ENCODE measurements around the gene NOSTRIN. TPM values are rescaled to one million over a fixed set of nuclear protein-coding genes. Genes with fewer than 3 reads are reported as not detected.

NOSTRIN gene
- total and polyA plus RNA-seq, 2 of the 8 experiments (the other 6 are each of a cell fraction or from before 2014, with no cell fraction given), result not detected

DNA sequence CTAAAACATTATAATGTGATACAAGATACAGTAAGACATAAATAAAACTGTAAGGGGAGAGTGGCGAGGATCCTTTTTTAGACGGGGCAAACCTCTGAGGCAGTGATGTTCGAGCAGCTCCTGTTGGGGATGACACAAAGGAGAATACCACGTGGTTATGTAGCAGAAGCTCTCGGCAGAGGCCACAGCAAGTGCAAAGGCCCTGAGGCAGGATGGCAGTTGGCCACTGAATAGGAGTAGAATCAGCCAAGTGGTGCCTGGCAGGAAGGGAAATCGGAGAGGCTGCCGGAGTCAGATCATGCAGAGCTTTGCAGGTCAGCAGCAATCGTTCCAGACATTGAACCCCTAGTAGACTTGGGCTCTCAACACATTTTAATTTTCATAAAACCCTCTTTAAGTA, 19.1 kb downstream of the NOSTRIN start:
- Histone ChIP-seq H3K79me2 (ENCODE audit: control insufficient read depth in 1 of 2, insufficient read depth in 2 of 2, low read length in 2 of 2) (no peaks in the 10 kb centered on the region), H3K23me2 (ENCODE audit: low read depth, low read length) (no peaks in the 10 kb centered on the region), H3K36me3 (ENCODE audit: control insufficient read depth in 2 of 4, insufficient read depth in 4 of 4, low read length in 3 of 4) (no peaks in the 10 kb centered on the region), H4K20me1 (replicated peaks in 1 of 2; ENCODE audit: control insufficient read depth in 1 of 2, insufficient read depth in 2 of 2, low read length in 2 of 2) (no peaks in the 10 kb centered on the region), H4K8ac (ENCODE audit: extremely low read depth, insufficient read depth, low read length) (no peak overlapping the region), H4K91ac (replicated peaks; ENCODE audit: insufficient read length, low read length) (no peak overlapping the region), H3K14ac (ENCODE audit: insufficient read length) (no peak overlapping the region), H2AFZ (ENCODE audit: low read length) (no peak overlapping the region), H3K4me3 (ENCODE audit: extremely low read depth in 1 of 4, insufficient read depth in 2 of 4, low read depth in 3 of 4, low read length in 4 of 4) (no peak overlapping the region), H3K27ac (ENCODE audit: low read depth, low read length) (no peak overlapping the region), H3K27me3 (replicated peaks in 1 of 4; ENCODE audit: control insufficient read depth in 3 of 4, extremely low read depth in 1 of 4, insufficient read depth in 3 of 4, low read length in 3 of 4) (peaks cover 0 to 1% (median 0%) of the 10 kb centered on the region in 4 experiments; a peak in 1 of 7 replicates), H2BK12ac (ENCODE audit: low read depth, low read length) (no peak overlapping the region), H2BK120ac (replicated peaks; ENCODE audit: low read depth, low read length) (no peak overlapping the region), H2BK20ac (ENCODE audit: low read length) (no peak overlapping the region), H2BK5ac (ENCODE audit: low read depth, low read length) (no peak overlapping the region), H3K4ac (replicated peaks; ENCODE audit: insufficient read length, low read depth, low read length) (no peak overlapping the region), H3K18ac (ENCODE audit: extremely low read depth, low read length) (no peak overlapping the region), H3K9ac (replicated peaks in 1 of 4; ENCODE audit: extremely low read depth in 1 of 4, low read depth in 3 of 4, low read length in 3 of 4) (no peak overlapping the region), H3K4me1 (replicated peaks in 1 of 4; ENCODE audit: control insufficient read depth in 3 of 4, insufficient read depth in 4 of 4, low read length in 3 of 4) (peaks cover 0 to under 1% (median 0%) of the 10 kb centered on the region in 4 experiments; a peak in 1 of 7 replicates), H3K79me1 (ENCODE audit: low read depth, low read length) (no peaks in the 10 kb centered on the region), H4K5ac (ENCODE audit: insufficient read length, low read depth, low read length) (no peak overlapping the region), H3K9me3 (ENCODE audit: insufficient read depth in 2 of 2, low read depth in 1 of 2, low read length in 1 of 2) (no peaks in the 10 kb centered on the region), H3K4me2 (ENCODE audit: insufficient read depth in 1 of 2, low read depth in 2 of 2, low read length in 2 of 2) (no peak overlapping the region), H2BK15ac (ENCODE audit: low read length) (no peak overlapping the region), H3K56ac (replicated peaks; ENCODE audit: insufficient read length, low read depth, low read length) (no peak overlapping the region), H3K23ac (ENCODE audit: insufficient read length) (no peak overlapping the region), H2AK5ac (ENCODE audit: low read depth, low read length) (no peak overlapping the region)
- ChIA-PET POLR2A (ENCODE audit: partially characterized antibody) (no interaction called here), CTCF (ENCODE audit: partially characterized antibody) (interaction anchor here (0.6 to 1.2 kb wide), 2 partner anchors 9 to 116 kb away, joined by 3 read pairs; no protein-coding TSS in a partner anchor)
- WGBS, 2 experiments (ENCODE audit: extremely low coverage in 1 of 2, insufficient coverage in 1 of 2, insufficient read length in 1 of 2, insufficient replicate concordance in 2 of 2, low coverage in 1 of 2, low lambda C conversion rate in 2 of 2, missing lambda C conversion rate in 1 of 2), result 82% methylated on average over 8 of the region's 8 CpGs; no CpG with 5 or more reads in 1 of the 2 experiments
- DNase-seq (ENCODE audit: low read depth in 1 of 2, low spot score in 2 of 2) (no peak), FAIRE-seq (no peak)
- TF ChIP-seq KDM1A (IDR thresholded peaks at IDR 0.05; ENCODE audit: borderline replicate concordance, low read length), result peak; percentile 32; the same call in 1 of the 2 replicates
- no peak for TF ChIP-seq BRCA1 (IDR thresholded peaks at IDR 0.05; ENCODE audit: low read depth, low read length)

Measured in H1 (cell line).